Tibial nerve (tissue), 4 donors: ENCODE measurements around the gene GLRA1. TPM values are rescaled to one million over a fixed set of nuclear protein-coding genes. Genes with fewer than 3 reads are reported as not detected.
"Not testable (repeated sequence)": the region's sequence is repeated elsewhere in the genome, so short reads cannot be mapped to it uniquely, and the experiment has no call there.

Experiments used
- DNase-seq, 2 donors: peaks; one replicate each; pipeline ENCODE4 v3.0.0-alpha.2; 2019; ENCODE audit warnings: low spot score in 2 of 2
- H3K27ac ChIP-seq, 4 donors: fragments of 200-600 bp; sonication (generic) in 3 of 4; one replicate each; pipeline ENCODE4 v1.5.1; 2017 to 2019; ENCODE audit warnings: mild to moderate bottlenecking in 1 of 4
- H3K27me3 ChIP-seq, 2 donors: fragments of 200-600 bp; sonication (generic) in 1 of 2; one replicate each; pipeline versions ENCODE4 v1.5.1 to v1.6.0; 2017 to 2019
- H3K36me3 ChIP-seq, 3 donors: fragments of 200-600 bp; sonication (generic); one replicate each; pipeline ENCODE4 v1.5.1; 2018 to 2019
- H3K4me1 ChIP-seq, 4 donors: fragments of 200-600 bp; sonication (generic) in 3 of 4; one replicate each; pipeline ENCODE4 v1.5.1; 2017 to 2019
- H3K4me3 ChIP-seq, 4 donors: fragments of 200-600 bp; sonication (generic) in 3 of 4; one replicate each; pipeline ENCODE4 v1.5.1; 2017 to 2019; ENCODE audit warnings: mild to moderate bottlenecking in 1 of 4, moderate library complexity in 1 of 4
- H3K9me3 ChIP-seq, 4 donors: fragments of 200-600 bp; sonication (generic) in 3 of 4; one replicate each; pipeline ENCODE4 v1.5.1; 2017 to 2019
- CTCF ChIP-seq, 5 experiments: fragments of 200-600 bp in 3 of 5; fragments of 450-650 bp in 2 of 5; sonication (generic) in 3 of 5; IDR thresholded peaks; one replicate each; pipeline ENCODE4 v1.5.1; 2016 to 2019; ENCODE audit warnings: antibody characterized with exemption in 5 of 5, mild to moderate bottlenecking in 3 of 5, moderate library complexity in 2 of 5
- EP300 ChIP-seq, 2 donors: sonication (generic); formaldehyde crosslinking; IDR thresholded peaks; one replicate each; pipeline ENCODE4 v1.6.1; 2017; ENCODE audit warnings: antibody characterized with exemption in 2 of 2, mild to moderate bottlenecking in 1 of 2
- POLR2A ChIP-seq, 2 donors: fragments of 450-650 bp; IDR thresholded peaks; one replicate each; pipeline ENCODE4 v1.6.1; 2017; ENCODE audit warnings: antibody characterized with exemption in 2 of 2, mild to moderate bottlenecking in 2 of 2, moderate library complexity in 2 of 2
- WGBS, 2 donors: methylation state at CpG; one replicate each; pipeline ENCODE4 v1.1.5; 2018; 5-methylcytosine and 5-hydroxymethylcytosine counted together
- total RNA-seq, 4 donors: library from RNA; depleted of rRNA; stranded (reverse); fragments of >200 nt; gene quantifications; one replicate each; pipeline ENCODE4 v1.1.0, GENCODE V29; 2016

Gene GLRA1
- total RNA-seq, 4 donors from 2014 or later: not detected

GRCh38 chr5:151869843-151870242 is 54.8 kb downstream of the GLRA1 start:
- no peaks in the 10 kb centered on the region for H3K27me3 ChIP-seq
- no peak overlapping the region for H3K27ac ChIP-seq
- H3K9me3 ChIP-seq: no peaks in the 10 kb centered on the region
- no peak for TF ChIP-seq CTCF (IDR thresholded peaks at IDR 0.05)
- TF ChIP-seq POLR2A (IDR thresholded peaks at IDR 0.05): no peak
- H3K4me3 ChIP-seq: no peak overlapping the region
- H3K4me1 ChIP-seq: no peaks in the 10 kb centered on the region
- H3K36me3 ChIP-seq: no peaks in the 10 kb centered on the region
- DNase-seq: no peak
- WGBS, 2 donors: 84 to 90% methylated on average over 2 of the region's 2 CpGs

GRCh38 chr5:151868451-151868850 is 56.2 kb downstream of the GLRA1 start:
- H3K36me3 ChIP-seq: no peaks in the 10 kb centered on the region
- TF ChIP-seq POLR2A (IDR thresholded peaks at IDR 0.05) (no peak), CTCF (IDR thresholded peaks at IDR 0.05) (no peak), EP300 (IDR thresholded peaks at IDR 0.05) (no peak)
- H3K4me1 ChIP-seq: no peaks in the 10 kb centered on the region
- no peak overlapping the region for H3K27ac ChIP-seq
- no peak overlapping the region for H3K4me3 ChIP-seq
- H3K9me3 ChIP-seq: no peaks in the 10 kb centered on the region
- H3K27me3 ChIP-seq: no peaks in the 10 kb centered on the region
- WGBS, 2 donors: 82 to 89% methylated on average over 4 of the region's 4 CpGs
- DNase-seq: no peak

- no peaks in the 10 kb centered on the region for H3K4me1 ChIP-seq
- no peak overlapping the region for H3K27ac ChIP-seq
- 78 to 83% methylated on average over 7 of the region's 7 CpGs for WGBS, 2 donors
- TF ChIP-seq EP300 (IDR thresholded peaks at IDR 0.05) (no peak), POLR2A (IDR thresholded peaks at IDR 0.05) (no peak), CTCF (IDR thresholded peaks at IDR 0.05) (no peak)
- DNase-seq: no peak
- no peaks in the 10 kb centered on the region for H3K9me3 ChIP-seq
- H3K4me3 ChIP-seq: no peak overlapping the region
- no peaks in the 10 kb centered on the region for H3K36me3 ChIP-seq
- no peaks in the 10 kb centered on the region for H3K27me3 ChIP-seq
These were observed 60.4 kb downstream of the GLRA1 start for GRCh38 chr5:151864061-151864748.

GRCh38 chr5:151863566-151863965 is 61.1 kb downstream of the GLRA1 start:
- Histone ChIP-seq H3K27ac (no peak overlapping the region), H3K4me3 (no peak overlapping the region), H3K4me1 (no peaks in the 10 kb centered on the region), H3K27me3 (no peaks in the 10 kb centered on the region), H3K9me3 (no peaks in the 10 kb centered on the region), H3K36me3 (no peaks in the 10 kb centered on the region)
- TF ChIP-seq CTCF (IDR thresholded peaks at IDR 0.05): no peak
- no peak for TF ChIP-seq POLR2A (IDR thresholded peaks at IDR 0.05)
- no peak for TF ChIP-seq EP300 (IDR thresholded peaks at IDR 0.05)
- no peak for DNase-seq
- WGBS, 2 donors: 55 to 56% methylated on average over 1 of the region's 1 CpG

GRCh38 chr5:151862811-151863472 is 61.7 kb downstream of the GLRA1 start:
- no peaks in the 10 kb centered on the region for H3K36me3 ChIP-seq
- H3K27me3 ChIP-seq: no peaks in the 10 kb centered on the region
- H3K4me3 ChIP-seq: no peak overlapping the region
- no peak for DNase-seq
- 59 to 61% methylated on average over 2 of the region's 2 CpGs for WGBS, 2 donors
- H3K9me3 ChIP-seq: no peaks in the 10 kb centered on the region
- H3K27ac ChIP-seq: no peak overlapping the region
- H3K4me1 ChIP-seq: no peaks in the 10 kb centered on the region
- no peak for TF ChIP-seq EP300 (IDR thresholded peaks at IDR 0.05)
- no peak for TF ChIP-seq CTCF (IDR thresholded peaks at IDR 0.05)
- no peak for TF ChIP-seq POLR2A (IDR thresholded peaks at IDR 0.05)

GRCh38 chr5:151860867-151861266 is 63.8 kb downstream of the GLRA1 start:
- WGBS, 2 donors: 89 to 95% methylated on average over 4 of the region's 4 CpGs
- H3K4me1 ChIP-seq, DNase-seq, H3K27ac ChIP-seq, H3K36me3 ChIP-seq, H3K4me3 ChIP-seq, H3K9me3 ChIP-seq, H3K27me3 ChIP-seq: not testable (repeated sequence)
